DMS114 treated with DMSO at 0.1 percent for 48 hours (cell line): ENCODE results near the gene MED13.
A peak's percentile ranks its signal among the peaks of the same experiment; 100 is the strongest.
"Not testable (repeated sequence)": the region's sequence is repeated elsewhere in the genome, so short reads cannot be mapped to it uniquely, and the experiment has no call there.

Source experiments
- DNase-seq: peaks from one replicate; lab custom pipeline; 2025; ENCODE audit not compliant: unreplicated experiment; lab: John Stamatoyannopoulos, UW

MED13 gene

GRCh38 chr17:61997664-61998063 lies 67.4 kb downstream of the MED13 start:
- no peak for DNase-seq

- no peak for DNase-seq
Observed at GRCh38 chr17:61996916-61997605, 68.0 kb downstream of the MED13 start.

- no peak for DNase-seq
Observed at GRCh38 chr17:61989509-61989908, 75.6 kb downstream of the MED13 start.

- no peak for DNase-seq
Observed at GRCh38 chr17:61986898-61987297, 78.2 kb downstream of the MED13 start.

GRCh38 chr17:61984821-61985220 lies 80.3 kb downstream of the MED13 start:
- DNase-seq, result no peak

- DNase-seq, result no peak
Observed at GRCh38 chr17:61981323-61981722, 83.8 kb downstream of the MED13 start.

- DNase-seq, result no peak
Observed at GRCh38 chr17:61980535-61980934, 84.5 kb downstream of the MED13 start.

- no peak for DNase-seq
Observed at GRCh38 chr17:61974115-61974514, 91.0 kb downstream of the MED13 start.

GRCh38 chr17:61972311-61972710 lies 92.8 kb downstream of the MED13 start:
- no peak for DNase-seq

- DNase-seq, result no peak
Observed at GRCh38 chr17:61970030-61970429, 95.0 kb downstream of the MED13 start.

- no peak for DNase-seq
Observed at GRCh38 chr17:61968757-61969156, 96.3 kb downstream of the MED13 start.

- DNase-seq, result no peak
Observed at GRCh38 chr17:61967729-61968128, 97.3 kb downstream of the MED13 start.

- no peak for DNase-seq
Observed at GRCh38 chr17:61966191-61966590, 98.9 kb downstream of the MED13 start.

- DNase-seq, result no peak
Observed at GRCh38 chr17:61955619-61956018, 109.5 kb downstream of the MED13 start.

GRCh38 chr17:61947367-61948078 lies 117.6 kb downstream of the MED13 start:
- DNase-seq, result no peak

- no peak for DNase-seq
Observed at GRCh38 chr17:61946359-61946758, 118.7 kb downstream of the MED13 start.

GRCh38 chr17:61943117-61943516 lies 122.0 kb downstream of the MED13 start:
- DNase-seq, result no peak

GRCh38 chr17:61942085-61942484 lies 123.0 kb downstream of the MED13 start:
- no peak for DNase-seq

- no peak for DNase-seq
Observed at GRCh38 chr17:61928101-61928436, 137.0 kb downstream of the MED13 start.

- DNase-seq, result peak; percentile 88
Observed at GRCh38 chr17:61927208-61928100, 137.6 kb downstream of the MED13 start, which contains the start of gene INTS2. INTS2 (minus strand) TSS chr17:61927982; CDS start chr17:61926644, 1,338 bp downstream.

- no peak for DNase-seq
Observed at GRCh38 chr17:61926826-61927207, 138.3 kb downstream of the MED13 start.

- DNase-seq, result not testable (repeated sequence)
Observed at GRCh38 chr17:61915162-61915561, 149.9 kb downstream of the MED13 start.
